Gastrocnemius medialis (tissue), 4 donors: ENCODE results near the gene PRR19. TPM values are rescaled to one million over a fixed set of nuclear protein-coding genes. Genes with fewer than 3 reads are reported as not detected.
A peak's percentile ranks its signal among the peaks of the same experiment; 100 is the strongest.

Experiments used
- ATAC-seq, 2 donors: fragments of 150-250 bp; one replicate each; pipeline ENCODE4 v1.9.1; 2016
- DNase-seq, 2 donors: peaks; one replicate each; pipeline ENCODE4 v3.0.0-alpha.2; 2019
- H3K27ac ChIP-seq, 4 donors: fragments of 200-600 bp; sonication (generic); 1 replicate in 1 of 4; 2 replicates in 3 of 4; pipeline ENCODE4 v1.5.1; 2016 to 2018; ENCODE audit warnings: mild to moderate bottlenecking in 2 of 4, moderate library complexity in 1 of 4
- H3K27me3 ChIP-seq, 3 donors: fragments of 200-600 bp; sonication (generic) in 2 of 3; 1 replicate in 1 of 3; 2 replicates in 2 of 3; pipeline versions ENCODE4 v1.5.1 to v1.6.0; 2016 to 2019; ENCODE audit warnings: mild to moderate bottlenecking in 1 of 3, moderate library complexity in 1 of 3
- H3K36me3 ChIP-seq, 2 donors: fragments of 200-600 bp; sonication (generic) in 1 of 2; one replicate each; pipeline ENCODE4 v1.5.1; 2017 to 2018
- H3K4me1 ChIP-seq, 2 donors: fragments of 200-600 bp; sonication (generic) in 1 of 2; one replicate each; pipeline ENCODE4 v1.5.1; 2016 to 2017; ENCODE audit warnings: mild to moderate bottlenecking in 2 of 2
- H3K4me3 ChIP-seq, 4 donors: fragments of 200-600 bp; sonication (generic) in 3 of 4; 1 replicate in 1 of 4; 2 replicates in 3 of 4; pipeline ENCODE4 v1.5.1; 2016 to 2019; ENCODE audit warnings: mild to moderate bottlenecking in 2 of 4
- H3K9me3 ChIP-seq, 3 donors: fragments of 200-600 bp; sonication (generic) in 2 of 3; 1 replicate in 1 of 3; 2 replicates in 2 of 3; pipeline ENCODE4 v1.5.1; 2016 to 2019
- CTCF ChIP-seq, 5 experiments: fragments of 450-650 bp in 3 of 5; fragments of 200-600 bp in 2 of 5; sonication (generic) in 2 of 5; IDR thresholded peaks in 4 of 5; conservative IDR thresholded peaks in 1 of 5; 1 replicate in 4 of 5; 2 replicates in 1 of 5; pipeline ENCODE4 v1.5.1; 2016 to 2019; ENCODE audit warnings: antibody characterized with exemption in 5 of 5, mild to moderate bottlenecking in 3 of 5, moderate library complexity in 3 of 5
- POLR2A ChIP-seq, 2 donors: fragments of 450-650 bp; IDR thresholded peaks; one replicate each; pipeline ENCODE4 v1.6.1; 2017; ENCODE audit warnings: antibody characterized with exemption in 2 of 2, mild to moderate bottlenecking in 2 of 2, moderate library complexity in 2 of 2
- in situ Hi-C, 4 donors: fragments of 200-750 bp; cut with MboI; loops; one replicate each; pipeline versions ENCODE4 v1.15.0 to v1.8.0; 2017; ENCODE audit warnings: low sequenced_read_pairs in 4 of 4
- intact Hi-C: fragments of 100-400 bp; cut with DNase I; formaldehyde crosslinking; loops from one replicate; pipeline ENCODE4 v1.15.1; 2023; ENCODE audit warnings: low total_unique reads
- total RNA-seq, 4 donors: library from RNA; depleted of rRNA; stranded (reverse); fragments of >200 nt; gene quantifications; one replicate each; pipeline versions ENCODE4 v1.1.0 to v1.2.3, GENCODE V29; 2016

Gene PRR19
- total RNA-seq, 4 donors from 2014 or later, result not detected

GRCh38 chr19:42285541-42285941, 16.4 kb upstream of the PRR19 start:
- Histone ChIP-seq H3K4me3 (peak overlapping the region in 3 of 4 donors; percentile 4 to 76 (median 69)), H3K9me3 (no peaks in the 10 kb centered on the region), H3K27ac (peak overlapping the region; percentile 81 to 95 (median 87)), H3K4me1 (peaks cover 45 to 52% of the 10 kb centered on the region in 2 donors), H3K27me3 (no peaks in the 10 kb centered on the region), H3K36me3 (peaks cover 0 to 38% of the 10 kb centered on the region in 2 donors)
- TF ChIP-seq CTCF (IDR thresholded peaks at IDR 0.05 in 4 of 5, conservative IDR thresholded peaks at IDR 0.05 in 1 of 5) (no peak), POLR2A (IDR thresholded peaks at IDR 0.05) (no peak)
- DNase-seq (no peak), ATAC-seq (no peak)
- intact Hi-C loops, result no loop called here
- in situ Hi-C loops, result loop anchor here in 1 of 4 donors (5.0 kb wide), 1 partner anchor 43 kb away; the partner anchor contains the start of gene GSK3A

GRCh38 chr19:42285988-42286348, 16.0 kb upstream of the PRR19 start:
- intact Hi-C loops, result no loop called here

GRCh38 chr19:42286349-42287016, 15.4 kb upstream of the PRR19 start:
- intact Hi-C loops (no loop called here), in situ Hi-C loops (loop anchor here in 1 of 4 donors (5.0 kb wide), 1 partner anchor 44 kb away; the partner anchor contains the start of gene GSK3A)
- H3K4me1 ChIP-seq, result peaks cover 40 to 43% of the 10 kb centered on the region in 2 donors
- H3K27ac ChIP-seq, result peak overlapping the region; percentile 81 to 95 (median 87)
- peak overlapping the region in 1 of 4 donors; percentile 76 for H3K4me3 ChIP-seq
- DNase-seq (no peak), ATAC-seq (no peak)
- no peaks in the 10 kb centered on the region for H3K27me3 ChIP-seq
- H3K36me3 ChIP-seq, result peaks cover 0 to 47% of the 10 kb centered on the region in 2 donors
- no peaks in the 10 kb centered on the region for H3K9me3 ChIP-seq
- TF ChIP-seq POLR2A (IDR thresholded peaks at IDR 0.05), result peak in 1 of 2 donors; percentile 12
- no peak for TF ChIP-seq CTCF (IDR thresholded peaks at IDR 0.05 in 4 of 5, conservative IDR thresholded peaks at IDR 0.05 in 1 of 5)

More at GRCh38 chr19:42285988-42286348, 16.0 kb upstream of the PRR19 start:
- peaks cover 45 to 48% of the 10 kb centered on the region in 2 donors for H3K4me1 ChIP-seq
- H3K9me3 ChIP-seq, result no peaks in the 10 kb centered on the region
- in situ Hi-C loops, result loop anchor here in 1 of 4 donors (5.0 kb wide), 1 partner anchor 44 kb away; the partner anchor contains the start of gene GSK3A
- H3K27me3 ChIP-seq, result no peaks in the 10 kb centered on the region
- peak overlapping the region in 2 of 4 donors; percentile 4 to 76 for H3K4me3 ChIP-seq
- peak overlapping the region; percentile 81 to 95 (median 87) for H3K27ac ChIP-seq
- no peak for ATAC-seq
- no peak for DNase-seq
- H3K36me3 ChIP-seq, result peaks cover 0 to 42% of the 10 kb centered on the region in 2 donors
- no peak for TF ChIP-seq POLR2A (IDR thresholded peaks at IDR 0.05)
- no peak for TF ChIP-seq CTCF (IDR thresholded peaks at IDR 0.05 in 4 of 5, conservative IDR thresholded peaks at IDR 0.05 in 1 of 5)

GRCh38 chr19:42287017-42287826, 14.7 kb upstream of the PRR19 start:
- TF ChIP-seq POLR2A (IDR thresholded peaks at IDR 0.05), result no peak
- TF ChIP-seq CTCF (IDR thresholded peaks at IDR 0.05 in 4 of 5, conservative IDR thresholded peaks at IDR 0.05 in 1 of 5), result no peak
- DNase-seq (no peak), ATAC-seq (no peak)
- Histone ChIP-seq H3K4me3 (no peak overlapping the region), H3K9me3 (no peaks in the 10 kb centered on the region), H3K27ac (peak overlapping the region; percentile 81 to 95 (median 87)), H3K4me1 (peaks cover 33 to 36% of the 10 kb centered on the region in 2 donors), H3K36me3 (peaks cover 0 to 52% of the 10 kb centered on the region in 2 donors), H3K27me3 (no peaks in the 10 kb centered on the region)
- in situ Hi-C loops, result loop anchor here in 1 of 4 donors (5.0 kb wide), 1 partner anchor 45 kb away; the partner anchor contains the start of gene GSK3A
- intact Hi-C loops, result no loop called here
